Activated T-cell treated with anti-CD3 and anti-CD28 coated beads for 24 hours (primary cell): ENCODE results near the gene PTCHD1.

Experiments used
- DNase-seq: peaks from one replicate; pipeline ENCODE4 v3.0.0-alpha.2; 2020; ENCODE audit warnings: low read depth

The PTCHD1 gene

GRCh38 chrX:23334848-23335599 is at the start of gene PTCHD1:
Gene PTCHD1 (plus strand): TSS chrX:23334849. CDS start chrX:23334876, 27 bp downstream.
- DNase-seq: no peak

- DNase-seq: no peak
These were observed 47.9 kb upstream of the PTCHD1 start for GRCh38 chrX:23286731-23287130.

GRCh38 chrX:23287191-23287725 is 47.4 kb upstream of the PTCHD1 start:
- no peak for DNase-seq

- no peak for DNase-seq
These were observed 42.2 kb upstream of the PTCHD1 start for GRCh38 chrX:23292354-23292987.

- DNase-seq: no peak
These were observed 41.5 kb upstream of the PTCHD1 start for GRCh38 chrX:23292988-23293651.

DNA sequence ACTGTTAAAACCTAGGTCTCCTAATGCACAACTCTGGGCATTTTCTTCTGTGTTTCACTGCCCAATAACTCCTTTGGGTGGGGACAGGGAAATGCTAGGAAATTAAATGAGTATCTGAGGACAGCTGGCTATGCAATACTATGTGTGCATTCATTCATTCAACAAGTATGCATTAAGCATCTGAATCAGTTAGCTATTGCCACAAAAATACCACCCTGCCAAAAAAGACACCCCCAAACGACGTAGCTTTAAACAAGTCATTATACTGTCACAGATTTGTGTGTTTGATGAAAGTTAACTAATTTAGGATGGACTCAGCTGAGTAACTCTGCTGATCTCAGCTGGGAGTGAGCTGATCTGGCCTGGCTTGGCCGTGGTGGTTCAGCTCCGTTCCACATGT is 29.8 kb upstream of the PTCHD1 start:
- DNase-seq: no peak

DNA sequence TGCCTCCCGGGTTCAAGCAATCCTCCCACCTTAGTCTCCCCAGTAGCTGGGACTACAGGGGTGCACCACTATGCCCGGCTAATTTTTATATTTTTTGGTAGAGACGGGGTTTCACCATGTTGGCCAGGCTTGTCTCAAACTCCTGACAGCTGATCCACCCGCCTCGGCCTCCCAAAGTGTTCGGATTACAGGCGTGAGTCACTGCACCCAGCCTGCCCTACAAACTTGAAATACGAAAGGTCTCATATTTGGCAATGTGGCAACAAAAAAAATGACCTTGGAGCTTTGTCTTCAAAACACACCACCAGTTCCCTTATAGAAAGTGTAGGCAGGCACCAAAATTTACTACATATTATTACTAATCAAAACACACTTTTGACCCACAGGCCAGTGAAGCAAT is 22.9 kb upstream of the PTCHD1 start:
- no peak for DNase-seq

DNA sequence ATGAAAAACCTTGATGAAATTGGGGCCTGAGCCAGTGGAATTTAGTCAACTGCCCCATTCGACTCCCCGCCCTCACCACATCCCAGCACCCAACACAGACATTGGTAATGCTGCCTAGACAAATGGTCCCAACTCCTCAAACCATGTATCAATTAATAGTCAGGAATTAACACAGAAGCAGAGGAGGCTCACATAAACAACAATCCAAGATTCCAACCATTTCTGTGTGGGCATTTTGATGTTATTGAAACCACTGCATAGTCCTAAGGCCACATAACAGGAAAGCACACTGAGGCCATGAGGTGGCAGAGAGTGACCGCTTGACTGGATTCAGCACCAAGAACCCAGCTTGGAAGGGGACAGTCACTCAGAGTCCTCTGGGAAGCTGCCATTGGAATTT is 22.5 kb upstream of the PTCHD1 start:
- DNase-seq: no peak

DNA sequence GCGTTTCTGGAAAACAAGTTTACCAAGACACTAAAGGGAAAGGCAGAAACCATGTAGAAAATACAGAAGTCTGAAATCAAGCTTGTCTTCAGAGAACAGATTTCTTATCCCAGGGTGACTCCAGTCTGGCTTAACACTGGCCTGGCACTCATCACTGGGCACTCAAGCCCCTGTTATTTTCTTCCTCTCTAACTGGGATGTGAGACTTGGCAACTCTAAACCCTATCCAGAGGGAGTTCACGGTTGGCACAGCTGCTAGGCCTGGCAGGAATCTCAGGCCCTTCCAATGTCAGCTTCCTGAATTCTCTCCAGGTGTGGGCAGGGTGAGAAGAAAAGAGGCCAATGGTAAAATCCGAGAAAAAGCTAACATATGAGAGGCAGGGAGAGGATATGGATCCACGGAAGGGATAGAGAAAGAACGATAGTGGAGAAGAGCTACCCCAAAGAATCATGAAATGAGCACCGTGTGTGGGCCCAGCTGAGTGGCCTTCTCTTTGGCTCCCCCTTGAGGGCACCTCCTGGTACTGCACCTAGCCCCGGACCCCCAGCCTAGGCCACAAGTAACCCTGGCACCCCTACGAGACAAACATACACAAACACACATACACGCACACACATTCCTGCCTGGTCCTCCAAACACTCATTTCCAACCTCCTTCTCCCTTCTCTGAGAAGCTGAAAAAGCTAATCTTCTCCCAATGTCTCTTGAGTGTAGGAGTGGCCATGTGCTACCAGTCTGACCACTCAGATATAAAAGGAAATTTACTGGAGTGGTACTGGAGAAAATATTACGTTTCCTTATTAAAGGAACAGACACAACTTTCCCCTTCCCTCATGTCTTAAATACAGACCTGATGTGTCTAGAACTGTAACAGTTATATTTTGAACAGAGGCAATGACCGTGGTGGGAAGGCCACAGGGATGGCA is 16.6 kb upstream of the PTCHD1 start:
- no peak for DNase-seq

- no peak for DNase-seq
These were observed 7.5 kb upstream of the PTCHD1 start for GRCh38 chrX:23327104-23327503.

- DNase-seq: no peak
These were observed 2.9 kb upstream of the PTCHD1 start for GRCh38 chrX:23331701-23332100.

DNA sequence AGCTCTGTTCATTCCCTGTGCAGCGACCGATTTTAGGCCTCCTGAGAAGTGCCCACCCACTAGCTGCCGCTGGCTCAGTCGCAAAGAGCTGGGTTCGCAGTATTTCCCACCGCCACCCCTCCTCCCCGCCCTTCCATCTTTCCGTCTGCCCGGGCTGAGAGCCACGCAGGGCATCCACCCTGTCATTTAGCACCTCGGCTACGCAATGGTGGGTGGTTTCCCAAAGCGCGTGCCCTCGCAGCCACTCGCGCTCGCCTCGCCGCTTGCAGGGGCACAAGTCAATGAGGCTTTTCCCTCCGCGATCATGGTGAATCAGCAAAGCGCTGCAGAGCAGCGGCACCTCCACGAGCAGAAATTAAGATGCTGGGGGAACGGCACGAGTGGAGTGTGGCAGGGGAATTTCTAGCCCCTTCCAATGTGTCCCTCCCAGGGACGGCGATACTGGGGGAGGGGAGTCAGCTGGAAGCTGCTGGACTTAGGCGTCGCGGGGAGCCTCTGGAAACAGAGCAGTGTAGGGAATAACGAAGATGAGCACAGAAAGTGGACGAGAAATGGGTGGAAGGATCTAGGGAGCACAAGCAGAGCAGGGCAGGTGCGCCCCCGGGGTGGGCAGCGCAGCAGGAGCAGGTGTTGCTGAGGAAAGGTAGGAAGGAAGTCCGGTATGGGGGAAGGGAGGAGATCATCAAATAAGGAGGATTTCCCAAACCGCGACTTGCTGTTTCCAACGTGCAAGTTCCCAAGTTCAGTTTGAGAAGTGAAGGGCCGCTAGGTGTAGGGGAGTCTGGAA is 2.4 kb upstream of the PTCHD1 start:
- no peak for DNase-seq

GRCh38 chrX:23332888-23333821 is 1.5 kb upstream of the PTCHD1 start:
- DNase-seq: no peak

DNA sequence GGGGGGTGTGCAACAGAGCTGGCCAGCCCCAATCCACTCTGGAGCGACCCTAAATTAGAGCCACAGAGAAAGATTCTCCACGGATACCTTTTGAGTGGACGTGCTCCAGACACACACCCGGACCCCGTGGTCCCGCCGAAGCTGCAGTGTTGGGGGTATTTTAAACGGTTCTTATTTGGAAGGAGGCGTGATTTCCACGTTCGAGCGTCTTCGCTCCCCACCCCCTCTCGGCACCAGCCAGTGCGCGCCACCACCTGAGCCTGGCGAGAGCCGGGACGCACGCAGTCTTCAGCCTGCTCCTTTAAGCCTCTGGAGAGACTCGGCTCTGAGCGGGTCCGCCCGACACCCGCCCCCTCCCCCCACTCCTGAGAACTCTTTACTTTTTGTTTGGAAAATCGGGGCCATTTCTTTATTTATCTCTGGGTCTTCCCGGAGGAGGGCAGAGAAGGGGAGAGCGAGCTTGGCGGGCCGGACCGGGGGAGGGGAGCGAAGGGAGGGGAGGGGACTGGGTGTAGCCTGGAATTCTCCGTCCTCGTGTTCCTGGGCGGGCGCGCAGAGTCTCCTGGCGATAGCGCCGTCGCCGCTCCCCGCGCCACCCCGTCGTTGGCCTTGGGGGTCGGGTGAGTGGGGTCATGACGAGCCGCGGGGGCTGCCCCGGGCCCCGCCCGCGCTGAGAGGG is 668 bp upstream of the PTCHD1 start:
- no peak for DNase-seq

DNA sequence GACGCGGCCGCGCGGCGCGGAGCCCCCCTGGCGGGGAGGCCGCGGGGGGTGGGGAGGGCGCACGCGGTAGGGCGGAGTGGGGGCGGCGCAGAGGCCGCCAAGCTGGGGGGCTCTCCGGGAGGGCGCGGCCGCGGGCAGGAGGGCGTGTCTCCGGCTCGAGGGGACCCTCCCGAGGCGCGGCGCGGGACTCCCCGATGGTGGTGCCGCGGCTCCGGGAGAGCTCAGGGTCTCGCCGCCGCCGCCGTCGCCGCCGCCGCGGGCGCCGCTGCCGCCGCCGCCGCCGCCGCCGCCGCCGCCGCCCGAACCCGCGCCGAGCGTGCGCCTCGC is 165 bp upstream of the PTCHD1 start:
- no peak for DNase-seq

GRCh38 chrX:23338334-23338733 is 3.7 kb downstream of the PTCHD1 start:
- DNase-seq: no peak

DNA sequence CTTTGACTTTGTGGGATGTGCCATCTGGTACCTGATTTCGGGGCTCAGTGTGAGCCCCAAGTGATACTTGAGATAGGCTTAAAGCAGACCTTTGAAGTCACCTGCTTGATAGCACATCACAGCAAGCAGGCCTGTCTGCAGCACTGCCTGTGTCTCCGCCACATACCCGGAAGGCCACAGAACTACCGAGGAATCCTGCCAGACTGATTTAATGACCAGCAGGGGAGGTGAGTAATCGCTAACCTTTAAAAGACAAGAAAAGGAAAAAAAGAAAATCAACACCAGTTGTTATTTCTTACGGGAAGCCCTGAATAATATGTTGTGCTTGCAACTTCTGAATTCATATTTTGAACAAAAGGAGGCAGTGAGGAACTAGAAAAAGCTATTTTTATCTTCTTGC is 6.8 kb downstream of the PTCHD1 start:
- no peak for DNase-seq

- no peak for DNase-seq
These were observed 9.7 kb downstream of the PTCHD1 start for GRCh38 chrX:23344238-23344903.

GRCh38 chrX:23344904-23345271 is 10.2 kb downstream of the PTCHD1 start:
- no peak for DNase-seq
